Cardiac fibroblast (primary cell): Measurements from ENCODE around the gene APBA1.

Source experiments
- DNase-seq, 2 donors: peaks; one replicate each; pipeline versions ENCODE4 v3.0.0 to v3.0.0-alpha.2; 2010; ENCODE audit warnings: low read depth in 2 of 2
- H3K4me3 ChIP-seq, 2 donors: replicated peaks in 1 of 2; 1 replicate in 1 of 2; 2 replicates in 1 of 2; pipeline ENCODE4 v1.5.1; 2011; ENCODE audit warnings: low read depth in 2 of 2, low read length in 2 of 2, mild to moderate bottlenecking in 2 of 2, moderate library complexity in 1 of 2
- CTCF ChIP-seq: IDR thresholded peaks from one replicate; pipeline ENCODE4 v1.5.1; 2011; ENCODE audit warnings: low read depth, mild to moderate bottlenecking, low read length, inconsistent platforms

Gene APBA1

GRCh38 chr9:69461103-69461887 is 210.9 kb downstream of the APBA1 start:
- TF ChIP-seq CTCF, result no peak
- no peak for DNase-seq
- no peak overlapping the region for H3K4me3 ChIP-seq

GRCh38 chr9:69460012-69460411 is 212.2 kb downstream of the APBA1 start:
- TF ChIP-seq CTCF, result no peak
- no peak for DNase-seq
- H3K4me3 ChIP-seq, result no peak overlapping the region

GRCh38 chr9:69458176-69458575 is 214.0 kb downstream of the APBA1 start:
- TF ChIP-seq CTCF, result no peak

GRCh38 chr9:69456201-69456600 is 216.0 kb downstream of the APBA1 start:
- no peak overlapping the region for H3K4me3 ChIP-seq
- TF ChIP-seq CTCF, result no peak
- no peak for DNase-seq

More at GRCh38 chr9:69458176-69458575, 214.0 kb downstream of the APBA1 start:
- no peak for DNase-seq
- H3K4me3 ChIP-seq, result no peak overlapping the region

- no peak for DNase-seq
- no peak for TF ChIP-seq CTCF
- no peak overlapping the region for H3K4me3 ChIP-seq
Observed at GRCh38 chr9:69455311-69455710, 216.9 kb downstream of the APBA1 start.

GRCh38 chr9:69454321-69454720 is 217.8 kb downstream of the APBA1 start:
- H3K4me3 ChIP-seq, result no peak overlapping the region
- no peak for DNase-seq
- no peak for TF ChIP-seq CTCF

- TF ChIP-seq CTCF, result no peak
- no peak overlapping the region for H3K4me3 ChIP-seq
- no peak for DNase-seq
Observed at GRCh38 chr9:69453746-69454145, 218.4 kb downstream of the APBA1 start.
